Lung (tissue), 12 donors: Measurements from ENCODE around the gene CTNNBIP1. TPM values are rescaled to one million over a fixed set of nuclear protein-coding genes. Genes with fewer than 3 reads are reported as not detected.

Experiments used
- ATAC-seq: fragments of 200-7000 bp; cut with Tn5 transposase; one replicate; pipeline ENCODE4 v1.9.1; 2020; ENCODE audit warnings: moderate number of reproducible peaks; ENCODE audit not compliant: insufficient read depth, low FRiP score
- DNase-seq, 3 donors: peaks; one replicate each; pipeline ENCODE4 v3.0.0-alpha.2; 2013 to 2017
- H3K27ac ChIP-seq, 2 donors: one replicate each; pipeline ENCODE4 v1.5.1; 2013; ENCODE audit warnings: mild to moderate bottlenecking in 2 of 2, moderate library complexity in 2 of 2, control low read depth in 1 of 2, inconsistent platforms in 1 of 2, low read depth in 1 of 2, low read length in 1 of 2
- H3K27me3 ChIP-seq, 3 donors: one replicate each; pipeline ENCODE4 v1.5.1; 2013; ENCODE audit warnings: low read length in 2 of 3; ENCODE audit not compliant: control insufficient read depth in 3 of 3, insufficient read depth in 3 of 3
- H3K36me3 ChIP-seq, 4 donors: one replicate each; pipeline ENCODE4 v1.5.1; 2013; ENCODE audit warnings: low read length in 4 of 4, mild to moderate bottlenecking in 1 of 4, moderate library complexity in 1 of 4; ENCODE audit not compliant: control insufficient read depth in 4 of 4, insufficient read depth in 4 of 4
- H3K4me1 ChIP-seq, 5 donors: one replicate each; pipeline ENCODE4 v1.5.1; 2013; ENCODE audit warnings: low read length in 5 of 5, mild to moderate bottlenecking in 2 of 5, moderate library complexity in 1 of 5; ENCODE audit not compliant: control insufficient read depth in 5 of 5, insufficient read depth in 5 of 5
- H3K4me3 ChIP-seq: one replicate; pipeline ENCODE4 v1.5.1; 2013; ENCODE audit warnings: mild to moderate bottlenecking, control low read depth, moderate library complexity
- H3K9ac ChIP-seq, 2 donors: one replicate each; pipeline ENCODE4 v1.5.1; 2013; ENCODE audit warnings: low read length in 2 of 2, control low read depth in 1 of 2; ENCODE audit not compliant: insufficient read depth in 1 of 2
- H3K9me3 ChIP-seq, 4 donors: one replicate each; pipeline ENCODE4 v1.5.1; 2013; ENCODE audit warnings: low read length in 3 of 4, mild to moderate bottlenecking in 1 of 4, moderate library complexity in 1 of 4; ENCODE audit not compliant: control insufficient read depth in 4 of 4, insufficient read depth in 3 of 4
- CTCF ChIP-seq: IDR thresholded peaks from 2 replicates; pipeline ENCODE4 v1.5.1; 2012; ENCODE audit warnings: mild to moderate bottlenecking; ENCODE audit errors: control extremely low read depth, extremely low read depth
- whole genome bisulfite sequencing, 2 donors: extraction: QIAGEN DNeasy Blood & Tissue Kit; methylation state at CpG; one replicate each; pipeline ENCODE4 v1.1.7; 2013; 5-methylcytosine and 5-hydroxymethylcytosine counted together
- polyA plus RNA-seq, 2 donors: library from polyadenylated mRNA; stranded (reverse); fragments of 200-250 nt; gene quantifications; one replicate each; pipeline ENCODE4 v1.2.1, GENCODE V29; 2013
- total RNA-seq, 2 donors: library from RNA; depleted of rRNA in 1 of 2; stranded (reverse); fragments of >200 nt in 1 of 2; gene quantifications; one replicate each; pipeline ENCODE4 v1.2.1, GENCODE V29; 2014 to 2021
- donor health status: control.
- donor health status: control.
- donor health status: Bipolar disorder and iron deficiency.
- donor health status: healthy.
- donor health status: DM: yes; HTN: yes; CAD: no.

The CTNNBIP1 gene
- total and polyA plus RNA-seq, 4 donors = 31.2 to 57.1 (median 32.2) TPM

GRCh38 chr1:9903801-9904527 is 6.1 kb downstream of the CTNNBIP1 start:
- WGBS, 2 donors = 89 to 93% methylated on average over 9 of the region's 9 CpGs
- Histone ChIP-seq H3K36me3 (no peaks in the 10 kb centered on the region), H3K27ac (peak overlapping the region in 1 of 2 donors; percentile 68), H3K9ac (no peak overlapping the region), H3K27me3 (no peaks in the 10 kb centered on the region), H3K9me3 (no peaks in the 10 kb centered on the region), H3K4me1 (peaks cover 10 to 25% (median 21%) of the 10 kb centered on the region in 5 donors), H3K4me3 (no peak overlapping the region)
- TF ChIP-seq CTCF = no peak
- no peak for ATAC-seq
- no peak for DNase-seq

- no peaks in the 10 kb centered on the region for H3K27me3 ChIP-seq
- ATAC-seq = no peak
- peaks cover 9 to 25% (median 16%) of the 10 kb centered on the region in 5 donors for H3K4me1 ChIP-seq
- no peaks in the 10 kb centered on the region for H3K36me3 ChIP-seq
- no peak for DNase-seq
- WGBS, 2 donors = 35 to 53% methylated on average over 6 of the region's 6 CpGs
- TF ChIP-seq CTCF = no peak
- H3K9ac ChIP-seq = no peak overlapping the region
- no peak overlapping the region for H3K4me3 ChIP-seq
- no peaks in the 10 kb centered on the region for H3K9me3 ChIP-seq
- H3K27ac ChIP-seq = peak overlapping the region; percentile 68 to 92
Measured at GRCh38 chr1:9902060-9902452, 8.0 kb downstream of the CTNNBIP1 start.

- peak overlapping the region; percentile 68 to 92 for H3K27ac ChIP-seq
- H3K36me3 ChIP-seq = no peaks in the 10 kb centered on the region
- H3K4me3 ChIP-seq = no peak overlapping the region
- ATAC-seq = peak; percentile 61
- H3K4me1 ChIP-seq = peaks cover 9 to 25% (median 16%) of the 10 kb centered on the region in 5 donors
- H3K9ac ChIP-seq = no peak overlapping the region
- H3K9me3 ChIP-seq = no peaks in the 10 kb centered on the region
- 66 to 85% methylated on average over 9 of the region's 9 CpGs for WGBS, 2 donors
- H3K27me3 ChIP-seq = no peaks in the 10 kb centered on the region
- TF ChIP-seq CTCF = no peak
- no peak for DNase-seq
Measured at GRCh38 chr1:9901148-9902059, 8.7 kb downstream of the CTNNBIP1 start.
